Posterior cingulate gyrus (tissue), 11 donors: ENCODE measurements around the gene SH3TC1.

Source experiments
- DNase-seq, 10 donors: peaks; one replicate each; pipeline versions ENCODE4 v3.0.0 to v3.0.0-alpha.2; 2020 to 2021; ENCODE audit warnings: mixed read lengths in 3 of 10
- intact Hi-C: fragments of 100-400 bp; cut with DNase I; formaldehyde crosslinking; loops from one replicate; pipeline ENCODE4 v1.15.1; 2023

The SH3TC1 gene

DNA sequence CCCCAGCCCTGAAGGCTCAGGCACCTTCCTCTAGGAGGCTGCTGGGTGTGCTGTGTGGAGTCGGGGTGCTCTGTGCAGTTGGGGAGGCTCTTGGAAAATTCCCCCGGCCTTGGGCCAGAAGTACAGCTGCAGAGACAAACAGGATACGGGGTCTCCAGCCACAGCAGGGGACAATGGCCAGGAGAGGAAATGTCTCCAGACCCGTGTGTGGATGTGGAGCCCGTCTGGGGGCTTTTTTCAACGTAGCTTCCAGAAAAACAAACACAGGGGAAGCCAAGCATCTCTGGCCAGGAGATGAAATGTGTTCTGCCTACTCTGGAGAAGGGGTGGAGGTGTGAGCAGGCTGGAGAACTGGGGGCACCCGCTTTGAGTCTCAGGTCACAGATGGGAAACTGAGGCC, 3.7 kb upstream of the SH3TC1 start:
- no peak for DNase-seq
- intact Hi-C loops, result no loop called here

DNA sequence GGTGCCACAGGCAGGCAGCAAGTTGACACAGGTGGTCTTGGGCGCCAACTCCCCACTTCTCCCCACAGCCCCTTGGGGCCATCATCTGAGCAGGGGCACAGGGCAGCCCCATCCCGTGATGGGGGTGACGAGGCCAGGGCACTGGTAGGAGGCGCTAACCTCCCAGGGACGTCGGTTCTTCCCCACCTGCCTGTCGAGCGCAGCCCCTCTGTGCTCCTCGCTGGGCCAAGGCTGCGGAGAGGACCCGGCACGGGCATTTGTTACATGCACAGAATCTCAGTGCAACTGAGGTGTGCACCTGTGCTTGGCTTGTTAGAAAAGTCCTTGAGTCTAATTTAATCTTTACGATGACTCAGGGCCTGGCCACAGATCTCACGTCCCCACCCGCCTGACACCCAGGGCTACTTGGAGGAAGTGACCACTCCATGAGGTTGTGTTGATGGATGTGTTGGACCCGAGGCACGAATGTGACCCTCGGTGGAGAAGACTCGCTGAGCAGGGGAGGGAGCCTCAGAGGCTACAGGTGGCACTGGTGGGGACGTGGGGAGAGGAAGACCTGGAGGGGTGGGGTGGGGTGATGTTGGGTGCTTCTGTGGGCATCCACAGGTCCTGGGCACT, 3.1 kb upstream of the SH3TC1 start:
- no peak for DNase-seq
- intact Hi-C loops, result no loop called here

- DNase-seq, result no peak
- intact Hi-C loops, result no loop called here
Observed at GRCh38 chr4:8197521-8197920, 1.6 kb upstream of the SH3TC1 start.

GRCh38 chr4:8198206-8198905, 734 bp upstream of the SH3TC1 start:
- intact Hi-C loops, result no loop called here
- peak in 1 of 10 donors; percentile 66 for DNase-seq

GRCh38 chr4:8199594-8200301, 658 bp downstream of the SH3TC1 start:
- DNase-seq, result peak in 1 of 10 donors; percentile 76
- intact Hi-C loops, result no loop called here

DNA sequence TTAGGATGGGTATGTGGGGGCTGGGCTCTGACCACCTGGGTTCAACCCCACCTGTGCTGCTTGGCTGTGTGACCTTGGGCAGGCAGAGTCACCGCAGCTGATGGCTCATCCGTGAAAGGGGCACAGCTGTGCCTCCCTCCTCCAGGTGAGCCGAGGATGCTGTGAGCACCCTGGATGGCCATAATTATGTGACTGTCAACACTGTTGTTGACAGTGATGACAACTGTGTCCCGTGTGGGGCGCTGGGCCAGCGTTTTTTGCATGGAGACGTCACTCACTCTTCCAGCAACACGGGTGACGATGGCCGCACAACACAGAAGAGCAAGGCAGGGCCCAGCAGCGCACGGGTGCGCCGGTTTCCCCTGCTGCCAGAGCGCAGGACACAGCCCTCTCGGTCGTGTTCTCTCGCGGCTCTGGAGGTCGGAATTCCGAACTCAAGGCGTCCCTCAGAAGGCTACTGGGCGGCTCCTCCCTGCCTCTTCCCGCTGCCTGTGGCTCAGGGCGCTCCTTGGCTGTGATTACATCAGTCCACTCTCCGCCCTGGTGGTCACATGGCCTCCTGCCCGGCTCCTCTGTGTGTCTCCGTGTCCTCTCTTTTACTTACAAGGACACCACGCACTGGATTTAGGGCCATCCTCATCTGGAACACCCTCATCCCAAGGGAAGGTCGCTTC, 1.3 kb downstream of the SH3TC1 start:
- DNase-seq, result no peak
- intact Hi-C loops, result no loop called here

- peak in 1 of 10 donors; percentile 77 for DNase-seq
- intact Hi-C loops, result no loop called here
Observed at GRCh38 chr4:8201321-8201781, 2.3 kb downstream of the SH3TC1 start.

- intact Hi-C loops, result no loop called here
- DNase-seq, result peak in 1 of 10 donors; percentile 72
Observed at GRCh38 chr4:8202108-8203051, 3.3 kb downstream of the SH3TC1 start.

DNA sequence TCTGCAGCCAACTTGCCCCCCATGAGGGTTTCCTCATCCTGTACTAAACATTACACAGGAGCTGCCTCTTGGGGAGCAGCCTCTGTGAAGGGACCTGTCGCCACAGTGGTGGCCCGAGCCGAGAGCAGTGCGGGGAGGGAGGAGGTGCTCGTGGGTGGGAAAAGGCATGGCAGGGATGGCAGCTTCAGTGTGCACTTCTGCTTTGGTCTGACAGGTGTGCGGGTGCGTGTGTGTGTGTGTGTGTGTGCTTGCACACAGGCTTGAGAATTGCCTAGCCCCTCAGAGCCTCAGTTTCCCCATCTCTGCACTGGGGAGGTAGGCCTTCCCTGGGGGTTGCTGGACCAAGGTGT, 3.9 kb downstream of the SH3TC1 start:
- DNase-seq, result no peak
- intact Hi-C loops, result no loop called here

- DNase-seq, result peak in 1 of 10 donors; percentile 64
- intact Hi-C loops, result no loop called here
Observed at GRCh38 chr4:8203817-8204216, 4.7 kb downstream of the SH3TC1 start.

DNA sequence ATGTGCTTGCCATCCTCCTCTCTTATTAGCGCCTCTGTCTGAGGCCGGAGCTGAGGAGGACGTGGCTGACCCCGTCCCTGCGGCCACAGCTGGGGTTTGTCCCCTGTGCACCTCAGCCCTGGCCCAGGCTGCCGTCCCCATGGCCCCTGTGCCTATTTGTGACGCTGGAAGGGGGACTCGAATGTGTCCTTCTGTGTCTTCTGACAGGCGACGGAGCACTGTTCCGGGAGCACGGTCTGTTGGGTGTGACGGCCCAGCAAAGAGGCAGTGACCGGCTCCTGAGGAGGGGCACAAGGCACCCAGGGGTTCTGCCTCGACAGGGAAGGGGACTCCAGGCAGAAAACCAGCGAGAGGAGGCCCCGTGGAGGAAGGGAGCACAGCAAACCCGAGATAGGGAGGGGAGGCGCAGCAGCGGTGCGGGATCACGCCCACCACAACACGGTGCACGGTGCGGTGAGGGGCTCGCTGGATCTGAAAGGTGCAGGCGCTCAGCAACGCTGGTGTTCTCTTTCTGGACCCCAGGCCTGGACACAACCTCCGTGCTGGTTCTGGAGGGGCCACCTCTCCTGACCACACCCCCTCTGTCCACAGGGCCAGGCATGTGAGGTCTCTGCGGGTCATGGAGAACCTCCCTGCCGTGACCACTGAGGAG, 5.6 kb downstream of the SH3TC1 start:
- intact Hi-C loops, result no loop called here
- peak in 1 of 10 donors; percentile 75 for DNase-seq

GRCh38 chr4:8205241-8205707, 6.2 kb downstream of the SH3TC1 start:
- intact Hi-C loops, result no loop called here
- DNase-seq, result peak in 1 of 10 donors; percentile 54

DNA sequence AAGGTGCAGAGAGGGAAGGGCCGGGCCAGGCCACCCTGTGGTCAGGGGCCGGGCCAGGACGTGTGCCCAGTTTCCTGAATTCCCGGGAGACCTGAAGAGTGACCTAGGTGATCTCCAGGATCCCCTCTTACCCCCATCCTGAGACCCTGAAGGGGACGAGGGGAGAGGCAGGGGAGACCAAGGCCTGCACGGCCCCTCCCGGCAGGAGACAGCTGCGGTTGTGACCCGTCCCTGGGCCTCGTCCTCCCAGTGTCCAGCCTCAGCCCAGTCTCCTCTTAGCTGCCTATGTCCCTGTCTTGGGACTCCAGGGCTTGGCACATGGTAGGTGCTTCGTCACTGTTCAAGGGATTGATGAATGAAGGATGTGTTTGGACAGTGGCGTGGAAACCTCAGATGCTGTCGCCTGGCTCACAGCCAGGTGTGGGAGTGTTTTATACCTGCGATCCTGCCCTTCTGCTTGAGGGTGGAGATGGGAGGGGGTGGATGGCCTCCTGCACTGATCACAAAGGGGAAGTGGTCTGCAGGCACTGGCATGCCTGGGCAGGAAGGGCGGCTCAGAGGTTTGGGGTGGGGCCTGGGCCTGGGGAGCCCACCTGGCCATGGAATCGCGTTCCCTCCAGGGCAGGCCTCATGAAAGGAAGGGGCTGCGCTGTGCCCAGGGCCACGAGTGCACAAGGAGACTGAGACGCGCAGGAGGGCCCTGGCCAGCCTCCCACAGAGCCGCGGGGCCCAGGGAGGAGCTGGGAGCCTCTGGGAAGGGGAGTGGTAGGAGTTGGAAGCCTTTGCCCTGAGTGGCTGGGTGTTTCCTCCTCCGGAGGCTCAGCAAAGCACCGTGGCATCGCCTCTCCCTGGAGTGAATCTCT, 6.9 kb downstream of the SH3TC1 start:
- peak in 1 of 10 donors; percentile 66 for DNase-seq
- intact Hi-C loops, result no loop called here

DNA sequence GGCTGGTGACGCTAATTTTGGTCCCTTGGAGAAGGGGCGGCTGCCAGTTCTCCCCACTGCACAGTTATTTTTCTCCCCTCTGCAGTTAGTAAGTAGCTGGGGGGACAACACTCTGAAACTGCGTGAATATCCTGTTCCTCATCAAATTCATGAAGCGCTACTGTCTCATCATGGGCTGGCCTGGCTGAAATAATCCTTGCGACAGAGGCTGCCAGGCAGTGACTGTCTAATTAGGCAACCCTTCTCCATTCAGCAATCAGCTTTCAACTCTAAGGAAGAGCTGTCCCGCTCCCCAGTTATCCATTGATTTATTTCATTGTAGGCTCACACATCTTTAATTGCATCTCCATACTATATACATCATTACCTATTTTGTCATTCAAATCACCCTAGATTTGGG, 8.2 kb downstream of the SH3TC1 start:
- intact Hi-C loops, result no loop called here
- no peak for DNase-seq

- intact Hi-C loops, result no loop called here
- DNase-seq, result peak in 1 of 10 donors; percentile 55
Observed at GRCh38 chr4:8208565-8208964, 9.5 kb downstream of the SH3TC1 start.

- intact Hi-C loops, result no loop called here
- DNase-seq, result peak in 1 of 10 donors; percentile 74
Observed at GRCh38 chr4:8209181-8209874, 10.2 kb downstream of the SH3TC1 start.

- peak in 1 of 10 donors; percentile 64 for DNase-seq
- intact Hi-C loops, result no loop called here
Observed at GRCh38 chr4:8210010-8210409, 10.9 kb downstream of the SH3TC1 start.

DNA sequence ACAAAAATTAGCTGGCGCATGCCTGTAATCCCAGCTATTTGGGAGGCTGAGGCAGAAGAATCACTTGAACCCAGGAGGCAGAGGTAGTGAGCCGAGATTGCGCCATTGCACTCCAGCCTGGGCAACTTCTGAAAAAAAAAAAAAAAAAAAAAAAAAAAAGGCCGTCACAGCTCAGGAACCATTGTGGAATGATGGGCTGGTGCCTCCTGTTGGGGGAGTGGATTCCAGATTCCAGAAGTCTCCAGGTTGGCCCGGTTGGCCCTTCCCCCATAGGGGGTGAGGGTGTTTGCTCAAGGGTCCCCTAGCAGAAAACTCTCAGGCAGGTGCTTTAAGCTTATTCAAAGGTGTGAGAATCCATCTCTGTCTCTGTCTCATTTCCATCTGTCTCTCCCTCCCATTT, 11.5 kb downstream of the SH3TC1 start:
- DNase-seq, result no peak
- intact Hi-C loops, result no loop called here
